T47D (cell line): Measurements from ENCODE around the gene CLCN5.

Experiments used
- DNase-seq, 2 experiments: peaks; one replicate each; pipeline versions ENCODE4 v3.0.0 to v3.0.0-alpha.2; 2011 to 2012; ENCODE audit warnings: low read depth in 1 of 2, low spot score in 1 of 2
- JUND ChIP-seq: IDR thresholded peaks from 2 replicates; pipeline ENCODE4 v1.6.1; 2012; ENCODE audit warnings: low read depth
- in situ Hi-C: cut with HindIII; loops from 2 replicates; pipeline ENCODE4 v1.10.0; 2016; ENCODE audit warnings: low sequenced_read_pairs, low pct_unique_long_range_greater_than_20kb

CLCN5 gene

GRCh38 chrX:49912086-49912485, 10.3 kb upstream of the CLCN5 start:
- DNase-seq = no peak
- in situ Hi-C loops = no loop called here
- no peak for TF ChIP-seq JUND

- no peak for TF ChIP-seq JUND
- no peak for DNase-seq
- in situ Hi-C loops = no loop called here
These were observed 9.5 kb upstream of the CLCN5 start for GRCh38 chrX:49912861-49913260.

- in situ Hi-C loops = no loop called here
- no peak for TF ChIP-seq JUND
- DNase-seq = peak in 1 of 2 experiments; percentile 71
These were observed 6.8 kb upstream of the CLCN5 start for GRCh38 chrX:49915361-49916222.

GRCh38 chrX:49919617-49920016, 2.8 kb upstream of the CLCN5 start:
- TF ChIP-seq JUND = no peak
- DNase-seq = peak in 1 of 2 experiments; percentile 30
- in situ Hi-C loops = no loop called here

- TF ChIP-seq JUND = no peak
- DNase-seq = no peak
- in situ Hi-C loops = no loop called here
These were observed 1.3 kb upstream of the CLCN5 start for GRCh38 chrX:49921109-49921508.

- in situ Hi-C loops = no loop called here
- no peak for TF ChIP-seq JUND
- no peak for DNase-seq
These were observed 2.8 kb downstream of the CLCN5 start for GRCh38 chrX:49925176-49925575.

GRCh38 chrX:49930039-49930438, 7.6 kb downstream of the CLCN5 start:
- in situ Hi-C loops = no loop called here
- no peak for DNase-seq

GRCh38 chrX:49932791-49933190, 10.4 kb downstream of the CLCN5 start:
- no peak for DNase-seq

More at GRCh38 chrX:49930039-49930438, 7.6 kb downstream of the CLCN5 start:
- TF ChIP-seq JUND = no peak

GRCh38 chrX:49934148-49934547, 11.8 kb downstream of the CLCN5 start:
- TF ChIP-seq JUND = no peak
- no peak for DNase-seq
- in situ Hi-C loops = no loop called here

More at GRCh38 chrX:49932791-49933190, 10.4 kb downstream of the CLCN5 start:
- TF ChIP-seq JUND = no peak
- in situ Hi-C loops = no loop called here

GRCh38 chrX:49934729-49935128, 12.3 kb downstream of the CLCN5 start:
- no peak for TF ChIP-seq JUND
- DNase-seq = no peak
- in situ Hi-C loops = no loop called here

- in situ Hi-C loops = no loop called here
- no peak for TF ChIP-seq JUND
- DNase-seq = no peak
These were observed 25.4 kb downstream of the CLCN5 start for GRCh38 chrX:49947781-49948180.

GRCh38 chrX:49949961-49950360, 27.6 kb downstream of the CLCN5 start:
- no peak for DNase-seq
- in situ Hi-C loops = no loop called here
- TF ChIP-seq JUND = no peak

- in situ Hi-C loops = no loop called here
- DNase-seq = no peak
These were observed 29.3 kb downstream of the CLCN5 start for GRCh38 chrX:49951524-49952193.

More at GRCh38 chrX:49951524-49952193, 29.3 kb downstream of the CLCN5 start:
- TF ChIP-seq JUND = no peak
